ACC112 (cell line): ENCODE results near the gene RLN1.
"Not testable (repeated sequence)": the region's sequence is repeated elsewhere in the genome, so short reads cannot be mapped to it uniquely, and the experiment has no call there.

Source experiments
- H2AFZ ChIP-seq: fragments of 200-600 bp; sonication (generic); one replicate; pipeline ENCODE4 v1.6.0; 2017; ENCODE audit warnings: antibody characterized with exemption, low read length; ENCODE audit not compliant: unreplicated experiment
- H3K27ac ChIP-seq: fragments of 200-600 bp; sonication (generic); 2 replicates; pipeline ENCODE4 v1.5.1; 2014; ENCODE audit warnings: low read depth, mild to moderate bottlenecking, antibody characterized with exemption, low read length, moderate library complexity
- H3K27me3 ChIP-seq: fragments of 200-600 bp; sonication (generic); 2 replicates; pipeline ENCODE4 v1.6.1; 2014; ENCODE audit warnings: mild to moderate bottlenecking, antibody characterized with exemption, low read length, moderate library complexity, mixed read lengths; ENCODE audit not compliant: insufficient read depth
- H3K36me3 ChIP-seq: fragments of 200-600 bp; sonication (generic); 2 replicates; pipeline ENCODE4 v1.6.1; 2016; ENCODE audit warnings: mild to moderate bottlenecking, antibody characterized with exemption, low read length, moderate library complexity, mixed read lengths; ENCODE audit not compliant: insufficient read depth
- H3K4me1 ChIP-seq: fragments of 200-600 bp; sonication (generic); one replicate; pipeline ENCODE4 v1.6.1; 2016; ENCODE audit warnings: low read length, mixed read lengths; ENCODE audit not compliant: insufficient read depth, unreplicated experiment, control insufficient read depth
- H3K4me3 ChIP-seq: fragments of 200-600 bp; sonication (generic); 2 replicates; pipeline ENCODE4 v1.5.1; 2014; ENCODE audit warnings: mild to moderate bottlenecking, low read depth, low read length
- H3K79me2 ChIP-seq: fragments of 200-600 bp; sonication (generic); one replicate; pipeline ENCODE4 v1.6.0; 2016; ENCODE audit warnings: low read length; ENCODE audit not compliant: control insufficient read depth, unreplicated experiment, insufficient read depth

The RLN1 gene

DNA sequence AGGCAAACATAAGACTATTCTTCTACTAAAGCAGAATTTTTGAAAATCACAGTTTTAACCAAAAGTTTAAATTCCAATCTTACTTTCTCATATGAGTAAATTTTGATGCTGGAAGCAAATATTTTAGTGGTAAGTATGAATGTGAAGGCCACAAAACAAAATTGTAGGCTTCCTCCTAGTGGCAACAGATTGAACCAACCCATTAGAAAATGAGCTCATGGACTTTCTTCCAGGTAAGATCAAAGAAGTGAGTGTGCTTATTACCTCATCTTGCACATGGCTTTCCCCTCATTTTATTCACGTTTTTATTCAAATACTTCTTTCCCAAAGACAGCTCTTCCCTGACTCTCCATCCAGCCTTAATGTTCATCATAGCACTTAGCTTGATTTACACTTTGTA lies 18.6 kb downstream of the RLN1 start:
- Histone ChIP-seq H3K79me2 (no peaks in the 10 kb centered on the region), H3K27ac (no peak overlapping the region), H2AFZ (no peak overlapping the region), H3K36me3 (no peaks in the 10 kb centered on the region), H3K27me3 (peaks cover 54% of the 10 kb centered on the region), H3K4me1 (no peaks in the 10 kb centered on the region), H3K4me3 (no peak overlapping the region)

DNA sequence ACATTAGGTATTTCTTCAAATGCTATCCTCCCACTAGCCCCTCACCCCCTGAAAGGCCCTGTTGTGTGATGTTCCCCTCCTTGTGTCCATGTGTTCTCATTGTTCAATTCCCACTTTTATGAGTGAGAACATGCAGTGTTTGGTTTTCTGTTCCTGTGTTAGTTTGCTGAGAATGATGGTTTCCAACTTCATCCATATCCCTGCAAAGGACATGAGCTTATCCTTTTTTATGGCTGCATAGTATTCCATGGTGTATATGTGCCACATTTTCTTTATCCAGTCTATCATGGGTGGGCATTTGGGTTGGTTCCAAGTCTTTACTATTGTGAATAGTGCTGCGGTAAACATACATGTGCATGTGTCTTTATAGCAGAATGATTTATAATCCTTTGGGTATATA lies 23.3 kb downstream of the RLN1 start:
- not testable (repeated sequence) for H3K4me1 ChIP-seq, H3K36me3 ChIP-seq, H3K79me2 ChIP-seq, H3K27ac ChIP-seq, H3K4me3 ChIP-seq, H2AFZ ChIP-seq
- H3K27me3 ChIP-seq = peaks cover 59% of the 10 kb centered on the region

DNA sequence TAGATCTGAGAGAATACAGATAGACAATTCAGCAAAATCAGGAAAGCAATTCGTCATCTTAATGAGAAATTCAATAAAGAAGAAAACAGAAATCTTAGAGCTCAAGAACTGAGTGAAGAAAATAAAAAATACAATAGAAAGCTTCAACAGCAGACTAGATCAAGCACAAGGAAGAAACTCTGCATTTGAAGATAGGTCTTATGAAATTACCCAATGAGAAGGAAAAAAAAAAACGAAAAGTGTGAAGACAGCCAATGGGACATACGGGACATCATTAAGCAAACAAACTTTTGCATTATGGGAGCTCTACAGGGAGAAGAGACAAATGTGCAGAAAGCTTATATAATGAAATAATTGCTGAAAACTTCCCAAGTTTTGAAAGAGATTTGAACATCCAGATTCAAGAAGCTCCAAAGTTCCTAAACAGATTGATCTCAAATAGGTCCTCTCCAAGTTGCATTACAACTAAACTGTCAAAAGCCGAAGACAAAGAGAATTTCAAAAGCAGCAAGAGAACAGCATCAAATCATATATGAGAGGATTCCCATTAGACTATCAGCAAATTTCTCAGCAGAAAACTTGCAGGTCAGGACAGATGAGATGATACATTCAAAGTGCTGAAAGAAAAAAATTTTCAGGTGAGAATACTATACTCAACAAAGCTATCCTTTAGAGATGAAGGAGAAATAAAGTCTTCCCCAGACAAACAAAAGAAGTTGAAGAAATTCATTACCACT lies 24.3 kb downstream of the RLN1 start:
- Histone ChIP-seq H3K4me1 (no peaks in the 10 kb centered on the region), H2AFZ (no peak overlapping the region), H3K27me3 (peaks cover 63% of the 10 kb centered on the region), H3K36me3 (no peaks in the 10 kb centered on the region), H3K4me3 (no peak overlapping the region), H3K27ac (no peak overlapping the region), H3K79me2 (no peaks in the 10 kb centered on the region)

DNA sequence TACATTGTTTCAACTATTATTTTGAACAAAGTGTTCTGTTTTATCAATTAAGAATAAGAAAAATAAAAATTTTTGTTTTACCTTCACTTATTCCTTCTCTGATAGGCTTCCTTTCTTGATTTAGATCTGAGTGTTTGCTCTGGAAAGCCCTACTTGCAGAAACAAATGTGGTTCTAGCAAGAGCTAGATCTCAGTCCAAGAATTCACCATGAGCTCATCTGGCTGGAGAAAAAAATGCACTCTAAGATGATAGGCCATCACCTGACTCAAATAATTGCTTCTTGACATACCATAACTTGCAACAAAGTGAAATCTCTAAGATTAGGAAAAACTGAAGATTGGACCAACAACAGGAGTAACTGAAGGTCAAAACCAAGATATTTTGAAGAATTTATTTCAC lies 28.8 kb downstream of the RLN1 start:
- Histone ChIP-seq H3K27me3 (peaks cover 77% of the 10 kb centered on the region), H2AFZ (no peak overlapping the region), H3K79me2 (no peaks in the 10 kb centered on the region), H3K36me3 (no peaks in the 10 kb centered on the region), H3K27ac (no peak overlapping the region), H3K4me3 (no peak overlapping the region), H3K4me1 (no peaks in the 10 kb centered on the region)

DNA sequence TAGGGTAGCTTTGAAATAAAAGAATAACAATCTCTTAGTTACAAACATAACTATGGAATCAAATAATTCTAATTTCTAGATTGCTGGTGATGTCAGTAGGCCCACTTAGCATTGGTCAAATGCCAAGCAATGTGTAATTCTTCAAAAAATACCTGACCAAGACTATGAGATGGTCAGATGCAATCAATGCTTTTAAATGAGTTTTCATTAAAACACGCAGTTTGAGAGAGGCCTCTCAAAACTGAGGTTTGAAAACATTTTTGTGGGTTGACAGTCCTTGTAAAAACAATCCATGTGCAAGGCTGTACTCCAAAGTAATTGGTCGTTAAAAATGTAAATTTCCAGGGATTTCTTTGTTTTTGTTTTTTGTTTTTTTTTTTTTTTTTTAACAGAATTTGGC lies 33.9 kb downstream of the RLN1 start:
- Histone ChIP-seq H3K4me1 (no peaks in the 10 kb centered on the region), H3K79me2 (no peaks in the 10 kb centered on the region), H3K27ac (no peak overlapping the region), H3K36me3 (no peaks in the 10 kb centered on the region), H3K27me3 (peaks cover 36% of the 10 kb centered on the region), H2AFZ (no peak overlapping the region), H3K4me3 (no peak overlapping the region)

DNA sequence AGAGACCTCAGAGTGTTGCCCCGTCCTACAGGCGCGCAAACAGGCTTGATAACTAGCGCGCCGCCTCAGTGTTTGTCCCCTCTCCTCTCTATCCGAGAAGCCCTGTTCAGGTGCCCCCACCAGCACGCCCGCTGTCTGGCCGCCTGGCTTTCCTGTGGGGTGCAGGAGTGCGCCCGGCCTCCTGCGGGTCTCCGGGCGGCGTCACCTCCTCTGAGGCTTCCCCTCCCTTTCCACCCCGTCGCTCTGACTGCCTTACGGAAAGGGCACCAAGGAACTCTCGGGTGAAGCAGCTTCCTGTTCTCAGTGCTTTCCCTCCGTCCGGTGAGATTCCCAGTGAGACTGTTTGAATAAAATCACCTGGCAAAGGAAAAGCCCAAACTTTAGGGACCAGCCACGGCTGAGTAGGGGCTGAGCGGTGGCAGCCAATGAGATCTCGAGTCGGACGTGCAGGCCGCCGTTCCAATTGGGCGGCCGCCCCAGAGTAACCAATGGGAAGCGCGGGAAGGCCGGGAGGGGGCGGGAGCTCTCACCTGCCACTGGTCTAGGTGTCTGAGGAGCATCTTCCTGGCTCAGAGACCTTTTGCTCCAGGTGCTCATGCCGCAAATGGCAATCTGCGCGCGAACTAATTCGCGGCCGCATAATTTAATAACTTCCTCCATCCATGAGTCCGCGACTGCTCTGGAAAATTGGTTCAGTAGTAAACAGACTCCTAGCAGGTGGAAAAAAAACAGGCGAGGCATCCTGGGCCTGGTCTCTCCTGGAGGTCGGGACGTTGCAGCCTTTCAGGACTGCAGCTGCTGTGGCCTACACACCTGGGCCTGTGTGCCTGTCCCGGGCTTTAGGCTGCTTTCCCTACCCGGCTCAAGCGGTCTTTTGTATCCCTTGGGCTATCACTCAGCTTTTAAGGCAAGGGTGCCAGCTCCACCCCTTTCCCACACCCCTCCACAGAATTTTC lies 35.6 kb downstream of the RLN1 start, which contains the start of gene RLN2:
Gene RLN2, minus strand, starts transcription at position 877 of the 956 bp plus-strand sequence. Its CDS starts 136 bp downstream, at position 741.
- not testable (repeated sequence) for H3K36me3 ChIP-seq, H3K4me3 ChIP-seq, H3K4me1 ChIP-seq, H3K79me2 ChIP-seq, H2AFZ ChIP-seq, H3K27ac ChIP-seq
- H3K27me3 ChIP-seq = peaks cover 37% of the 10 kb centered on the region

DNA sequence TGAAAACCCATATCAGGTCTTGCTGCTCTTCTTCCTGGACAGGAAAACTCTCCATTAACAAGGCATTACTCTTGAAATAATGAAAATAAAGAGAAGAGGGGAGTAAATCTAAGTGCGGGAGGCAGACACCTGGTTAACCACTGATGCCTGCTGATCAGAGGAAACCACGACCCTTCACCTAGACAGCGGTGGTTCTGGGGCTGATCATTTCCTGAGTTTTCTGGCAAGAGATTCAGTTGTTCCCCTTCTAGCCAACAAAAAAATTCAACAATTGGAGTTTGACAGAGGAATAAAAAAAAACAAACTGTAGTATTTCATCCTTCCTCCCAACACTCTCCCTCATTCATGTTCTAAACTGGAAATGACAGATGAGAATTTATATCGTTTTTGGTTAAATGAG lies 38.1 kb downstream of the RLN1 start:
- Histone ChIP-seq H3K27ac (no peak overlapping the region), H3K4me3 (no peak overlapping the region), H2AFZ (no peak overlapping the region)

DNA sequence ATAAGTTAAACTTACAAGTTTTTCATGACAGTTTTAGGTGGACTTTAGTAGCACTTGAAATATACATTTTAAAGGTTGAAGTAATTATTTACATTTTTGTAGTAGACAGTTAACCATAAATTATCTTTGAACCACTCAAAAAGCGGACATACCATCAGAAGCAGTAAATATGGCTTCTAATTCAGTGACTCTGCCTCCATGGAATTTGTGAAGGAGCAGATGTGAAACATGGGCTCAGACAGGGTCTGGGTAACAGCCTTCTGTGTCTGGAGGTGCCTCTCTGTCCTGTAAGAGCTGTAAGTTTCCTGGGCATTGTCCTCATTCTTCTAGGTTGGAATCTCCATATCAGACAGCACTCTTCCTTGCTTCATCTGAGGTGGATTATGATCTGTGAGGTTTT lies 47.5 kb downstream of the RLN1 start:
- Histone ChIP-seq H3K79me2 (no peaks in the 10 kb centered on the region), H3K36me3 (no peaks in the 10 kb centered on the region), H3K27ac (no peak overlapping the region), H3K4me1 (no peaks in the 10 kb centered on the region), H3K27me3 (peaks cover 69% of the 10 kb centered on the region), H2AFZ (no peak overlapping the region), H3K4me3 (no peak overlapping the region)

More for the DNA sequence above, 38.1 kb downstream of the RLN1 start:
- no peaks in the 10 kb centered on the region for H3K4me1 ChIP-seq
- H3K27me3 ChIP-seq = peaks cover 20% of the 10 kb centered on the region; the same call in 1 of the 2 replicates
- H3K79me2 ChIP-seq = no peaks in the 10 kb centered on the region
- no peaks in the 10 kb centered on the region for H3K36me3 ChIP-seq

DNA sequence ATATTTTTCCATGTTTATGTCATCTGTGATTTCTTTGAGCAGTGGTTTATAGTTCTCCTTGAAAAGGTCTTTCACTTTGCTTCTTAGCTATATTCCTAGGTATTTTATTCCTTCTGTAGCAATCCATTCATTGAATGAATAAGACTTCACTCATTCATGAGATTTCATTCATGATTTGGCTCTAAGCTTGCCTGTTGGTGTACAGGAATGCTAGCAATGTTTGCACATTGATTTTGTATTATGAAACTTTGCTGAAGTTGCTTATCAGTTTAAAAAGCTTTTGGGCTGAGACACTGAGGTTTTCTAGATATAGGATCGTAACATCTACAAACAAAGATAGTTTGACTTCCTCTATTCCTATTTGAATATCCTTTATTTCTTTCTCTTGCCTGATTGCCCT lies 51.1 kb downstream of the RLN1 start:
- H3K27me3 ChIP-seq = peaks cover 67% of the 10 kb centered on the region
- no peak overlapping the region for H2AFZ ChIP-seq
- H3K36me3 ChIP-seq = no peaks in the 10 kb centered on the region
- no peaks in the 10 kb centered on the region for H3K79me2 ChIP-seq
- no peak overlapping the region for H3K27ac ChIP-seq
- H3K4me3 ChIP-seq = no peak overlapping the region
- H3K4me1 ChIP-seq = no peaks in the 10 kb centered on the region

DNA sequence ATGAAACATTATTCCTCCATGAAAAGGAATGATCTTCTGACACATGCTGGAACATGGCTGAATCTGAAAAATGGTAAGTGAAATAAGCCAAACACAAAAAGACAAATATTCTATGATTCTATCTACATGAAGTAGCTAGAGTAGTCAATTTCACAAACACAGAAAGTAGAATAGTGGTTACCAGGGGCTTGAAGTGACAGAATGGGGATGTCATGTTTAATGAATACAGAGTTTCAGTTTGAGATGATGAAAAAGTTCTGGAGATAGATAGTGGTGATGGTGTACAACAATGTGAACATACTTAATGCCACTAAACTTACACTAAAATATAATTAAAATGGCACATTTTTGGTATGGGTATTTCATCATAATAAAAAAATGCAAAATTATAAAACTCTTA lies 53.4 kb downstream of the RLN1 start:
- Histone ChIP-seq H2AFZ (no peak overlapping the region), H3K4me1 (no peaks in the 10 kb centered on the region), H3K27ac (no peak overlapping the region), H3K36me3 (no peaks in the 10 kb centered on the region), H3K79me2 (no peaks in the 10 kb centered on the region), H3K4me3 (no peak overlapping the region), H3K27me3 (peaks cover 45% of the 10 kb centered on the region)
